Neural cell (in vitro differentiated cells): Measurements from ENCODE around the gene HCN1.

Experiments
- TF ChIP-seq, protein P1 (sequence below): fragments of 450-650 bp; IDR thresholded peaks from 2 replicates; pipeline ENCODE4 v1.5.1; 2014; ENCODE audit warnings: antibody characterized with exemption, mild to moderate bottlenecking, moderate library complexity; ENCODE audit not compliant: poor library complexity, severe bottlenecking
- TF ChIP-seq, protein P2 (sequence below): IDR thresholded peaks from 2 replicates; pipeline ENCODE4 v1.6.1; 2012; ENCODE audit warnings: borderline replicate concordance

DNA sequence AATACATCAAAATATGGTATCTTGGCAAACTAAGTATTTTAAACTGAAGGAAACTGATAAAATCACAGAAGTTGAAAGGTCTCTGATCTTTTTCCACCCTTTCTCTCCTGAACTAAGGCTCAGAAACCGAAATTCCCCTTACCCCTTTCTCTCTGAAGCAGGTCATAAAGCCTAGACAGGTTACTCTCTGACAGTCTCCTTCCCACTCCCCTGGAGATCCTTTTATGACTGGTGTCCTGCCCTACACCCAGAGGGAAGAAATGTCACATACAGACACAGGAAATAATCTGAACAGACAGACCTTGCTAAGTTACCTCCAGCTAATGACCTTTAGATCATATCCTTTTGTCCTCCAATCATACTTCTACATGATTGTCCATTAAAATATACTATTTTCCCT is 127.4 kb downstream of the HCN1 start:
- TF ChIP-seq, protein P1, sequence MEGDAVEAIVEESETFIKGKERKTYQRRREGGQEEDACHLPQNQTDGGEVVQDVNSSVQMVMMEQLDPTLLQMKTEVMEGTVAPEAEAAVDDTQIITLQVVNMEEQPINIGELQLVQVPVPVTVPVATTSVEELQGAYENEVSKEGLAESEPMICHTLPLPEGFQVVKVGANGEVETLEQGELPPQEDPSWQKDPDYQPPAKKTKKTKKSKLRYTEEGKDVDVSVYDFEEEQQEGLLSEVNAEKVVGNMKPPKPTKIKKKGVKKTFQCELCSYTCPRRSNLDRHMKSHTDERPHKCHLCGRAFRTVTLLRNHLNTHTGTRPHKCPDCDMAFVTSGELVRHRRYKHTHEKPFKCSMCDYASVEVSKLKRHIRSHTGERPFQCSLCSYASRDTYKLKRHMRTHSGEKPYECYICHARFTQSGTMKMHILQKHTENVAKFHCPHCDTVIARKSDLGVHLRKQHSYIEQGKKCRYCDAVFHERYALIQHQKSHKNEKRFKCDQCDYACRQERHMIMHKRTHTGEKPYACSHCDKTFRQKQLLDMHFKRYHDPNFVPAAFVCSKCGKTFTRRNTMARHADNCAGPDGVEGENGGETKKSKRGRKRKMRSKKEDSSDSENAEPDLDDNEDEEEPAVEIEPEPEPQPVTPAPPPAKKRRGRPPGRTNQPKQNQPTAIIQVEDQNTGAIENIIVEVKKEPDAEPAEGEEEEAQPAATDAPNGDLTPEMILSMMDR: no peak
- TF ChIP-seq, protein P2, sequence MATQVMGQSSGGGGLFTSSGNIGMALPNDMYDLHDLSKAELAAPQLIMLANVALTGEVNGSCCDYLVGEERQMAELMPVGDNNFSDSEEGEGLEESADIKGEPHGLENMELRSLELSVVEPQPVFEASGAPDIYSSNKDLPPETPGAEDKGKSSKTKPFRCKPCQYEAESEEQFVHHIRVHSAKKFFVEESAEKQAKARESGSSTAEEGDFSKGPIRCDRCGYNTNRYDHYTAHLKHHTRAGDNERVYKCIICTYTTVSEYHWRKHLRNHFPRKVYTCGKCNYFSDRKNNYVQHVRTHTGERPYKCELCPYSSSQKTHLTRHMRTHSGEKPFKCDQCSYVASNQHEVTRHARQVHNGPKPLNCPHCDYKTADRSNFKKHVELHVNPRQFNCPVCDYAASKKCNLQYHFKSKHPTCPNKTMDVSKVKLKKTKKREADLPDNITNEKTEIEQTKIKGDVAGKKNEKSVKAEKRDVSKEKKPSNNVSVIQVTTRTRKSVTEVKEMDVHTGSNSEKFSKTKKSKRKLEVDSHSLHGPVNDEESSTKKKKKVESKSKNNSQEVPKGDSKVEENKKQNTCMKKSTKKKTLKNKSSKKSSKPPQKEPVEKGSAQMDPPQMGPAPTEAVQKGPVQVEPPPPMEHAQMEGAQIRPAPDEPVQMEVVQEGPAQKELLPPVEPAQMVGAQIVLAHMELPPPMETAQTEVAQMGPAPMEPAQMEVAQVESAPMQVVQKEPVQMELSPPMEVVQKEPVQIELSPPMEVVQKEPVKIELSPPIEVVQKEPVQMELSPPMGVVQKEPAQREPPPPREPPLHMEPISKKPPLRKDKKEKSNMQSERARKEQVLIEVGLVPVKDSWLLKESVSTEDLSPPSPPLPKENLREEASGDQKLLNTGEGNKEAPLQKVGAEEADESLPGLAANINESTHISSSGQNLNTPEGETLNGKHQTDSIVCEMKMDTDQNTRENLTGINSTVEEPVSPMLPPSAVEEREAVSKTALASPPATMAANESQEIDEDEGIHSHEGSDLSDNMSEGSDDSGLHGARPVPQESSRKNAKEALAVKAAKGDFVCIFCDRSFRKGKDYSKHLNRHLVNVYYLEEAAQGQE: no peak
